Astrocyte (in vitro differentiated cells and primary cell): ENCODE measurements around the gene PGS1.

Experiments used
- CTCF ChIP-seq: IDR thresholded peaks from 2 replicates; pipeline ENCODE4 v1.5.1; 2011; ENCODE audit warnings: low read depth, mild to moderate bottlenecking, inconsistent platforms, low read length, moderate library complexity; ENCODE audit not compliant: insufficient read depth
- EZH2 ChIP-seq: IDR thresholded peaks from 2 replicates; pipeline ENCODE4 v1.6.1; 2012; ENCODE audit warnings: mild to moderate bottlenecking, low read length, inconsistent platforms; ENCODE audit not compliant: insufficient read depth

GRCh38 chr17:78418326-78419026 is 40.0 kb downstream of the PGS1 start:
- TF ChIP-seq CTCF (no peak), EZH2 (no peak)
